ENCODE results near the gene DCHS1.

DCHS1 gene

GRCh38 chr11:6619004-6619745 is 36.4 kb downstream of the DCHS1 start, which contains the start of gene TPP1:
Gene TPP1 (minus strand): TSS chr11:6619422. CDS start chr11:6619400, 22 bp downstream.
- H3K79me2 ChIP-seq (ENCODE audit: control insufficient read depth, low read length), result peaks cover 6% of the 10 kb centered on the region
- H3K36me3 ChIP-seq (ENCODE audit: control insufficient read depth, low read length), result no peaks in the 10 kb centered on the region
- peak within 1 kb of the TSS; percentile 87 for H3K4me3 ChIP-seq (ENCODE audit: low read length)
- no peaks in the 10 kb centered on the region for H3K27me3 ChIP-seq (ENCODE audit: control insufficient read depth, low read length)
- no peaks in the 10 kb centered on the region for H3K9me2 ChIP-seq (replicated peaks; ENCODE audit: control insufficient read depth, low read length)
- H3F3A ChIP-seq (ENCODE audit: control insufficient read depth, insufficient read depth), result no peaks in the 10 kb centered on the region
- H4K20me1 ChIP-seq (ENCODE audit: control insufficient read depth, insufficient read depth, low read depth, low read length), result no peaks in the 10 kb centered on the region
- no peak within 1 kb of the TSS for H3K27ac ChIP-seq (ENCODE audit: low read depth, low read length)
- no peak for TF ChIP-seq CTCF (IDR thresholded peaks at IDR 0.05; ENCODE audit: low read depth, low read length, poor library complexity, severe bottlenecking)
- TF ChIP-seq EZH2phosphoT487 (IDR thresholded peaks at IDR 0.05; ENCODE audit: borderline replicate concordance, low read length), result no peak
- H3K4me1 ChIP-seq (ENCODE audit: control insufficient read depth, low read length), result peaks cover 20% of the 10 kb centered on the region
- H3K9me3 ChIP-seq (ENCODE audit: control insufficient read depth, insufficient read depth, low read length), result no peaks in the 10 kb centered on the region
- peak within 1 kb of the TSS; percentile 83 for H3K4me2 ChIP-seq (ENCODE audit: low read length)

- Histone ChIP-seq H4K20me1 (ENCODE audit: control insufficient read depth, insufficient read depth, low read depth, low read length) (no peaks in the 10 kb centered on the region), H3K27ac (ENCODE audit: low read depth, low read length) (no peak overlapping the region), H3K4me1 (ENCODE audit: control insufficient read depth, low read length) (peaks cover 20% of the 10 kb centered on the region), H3K9me3 (ENCODE audit: control insufficient read depth, insufficient read depth, low read length) (no peaks in the 10 kb centered on the region), H3K4me3 (ENCODE audit: low read length) (peak overlapping the region; percentile 87), H3K27me3 (ENCODE audit: control insufficient read depth, low read length) (no peaks in the 10 kb centered on the region), H3K79me2 (ENCODE audit: control insufficient read depth, low read length) (peaks cover 6% of the 10 kb centered on the region), H3K36me3 (ENCODE audit: control insufficient read depth, low read length) (no peaks in the 10 kb centered on the region), H3F3A (ENCODE audit: control insufficient read depth, insufficient read depth) (peaks cover 3% of the 10 kb centered on the region; the same call in 1 of the 2 replicates), H3K9me2 (replicated peaks; ENCODE audit: control insufficient read depth, low read length) (no peaks in the 10 kb centered on the region), H3K4me2 (ENCODE audit: low read length) (peak overlapping the region; percentile 83)
- no peak for TF ChIP-seq EZH2phosphoT487 (IDR thresholded peaks at IDR 0.05; ENCODE audit: borderline replicate concordance, low read length)
- no peak for TF ChIP-seq CTCF (IDR thresholded peaks at IDR 0.05; ENCODE audit: low read depth, low read length, poor library complexity, severe bottlenecking)
Observed at GRCh38 chr11:6618117-6619003, 37.2 kb downstream of the DCHS1 start.

GRCh38 chr11:6617315-6617781 is 38.3 kb downstream of the DCHS1 start:
- H3K9me2 ChIP-seq (replicated peaks; ENCODE audit: control insufficient read depth, low read length), result no peaks in the 10 kb centered on the region
- H3K27ac ChIP-seq (ENCODE audit: low read depth, low read length), result no peak overlapping the region
- H3K36me3 ChIP-seq (ENCODE audit: control insufficient read depth, low read length), result no peaks in the 10 kb centered on the region
- no peaks in the 10 kb centered on the region for H3K9me3 ChIP-seq (ENCODE audit: control insufficient read depth, insufficient read depth, low read length)
- H3K27me3 ChIP-seq (ENCODE audit: control insufficient read depth, low read length), result no peaks in the 10 kb centered on the region
- H3F3A ChIP-seq (ENCODE audit: control insufficient read depth, insufficient read depth), result peaks cover 5% of the 10 kb centered on the region; the same call in 1 of the 2 replicates
- H3K4me3 ChIP-seq (ENCODE audit: low read length), result no peak overlapping the region
- peaks cover 6% of the 10 kb centered on the region for H3K79me2 ChIP-seq (ENCODE audit: control insufficient read depth, low read length)
- no peaks in the 10 kb centered on the region for H4K20me1 ChIP-seq (ENCODE audit: control insufficient read depth, insufficient read depth, low read depth, low read length)
- TF ChIP-seq EZH2phosphoT487 (IDR thresholded peaks at IDR 0.05; ENCODE audit: borderline replicate concordance, low read length) (no peak), CTCF (IDR thresholded peaks at IDR 0.05; ENCODE audit: low read depth, low read length, poor library complexity, severe bottlenecking) (no peak)
- peak overlapping the region; percentile 83; the same call in 1 of the 2 replicates for H3K4me2 ChIP-seq (ENCODE audit: low read length)
- peaks cover 29% of the 10 kb centered on the region for H3K4me1 ChIP-seq (ENCODE audit: control insufficient read depth, low read length)

Measured in DOHH2 (cell line).